H1 (cell line): ENCODE data around the gene OBSCN. TPM values are rescaled to one million over a fixed set of nuclear protein-coding genes. Genes with fewer than 3 reads are reported as not detected.

ENCODE experiments used
- CTCF ChIA-PET: fragments of 300-600 bp; sonication (Branson Sonifier 250); formaldehyde crosslinking; loops from one replicate; lab custom pipeline; 2021; ENCODE audit not compliant: partially characterized antibody; lab: Charles Lee
- POLR2A ChIA-PET: fragments of 300-600 bp; sonication (Branson Sonifier 250); formaldehyde crosslinking; loops from one replicate; lab custom pipeline; 2021; ENCODE audit warnings: inconsistent platforms; ENCODE audit not compliant: partially characterized antibody; lab: Charles Lee
- DNase-seq, 2 experiments: peaks; one replicate each; pipeline versions ENCODE4 v3.0.0 to v3.0.0-alpha.2; 2010 to 2022; ENCODE audit warnings: low spot score in 2 of 2, low read depth in 1 of 2, mixed read lengths in 1 of 2
- FAIRE-seq: peaks from 2 replicates; lab custom pipeline; 2011; peaks lifted over from hg19 to GRCh38; lab: Jason Lieb, UNC
- H2AFZ ChIP-seq: 2 replicates; pipeline ENCODE4 v1.8.1; 2012; ENCODE audit warnings: low read length, inconsistent platforms
- H2AK5ac ChIP-seq: 2 replicates; pipeline ENCODE4 v1.6.1; 2013; ENCODE audit warnings: low read depth, low read length
- H2BK120ac ChIP-seq: replicated peaks from 2 replicates; pipeline ENCODE3; 2013; ENCODE audit warnings: low read depth, low read length, inconsistent platforms
- H2BK12ac ChIP-seq: 2 replicates; pipeline ENCODE4 v1.6.1; 2013; ENCODE audit warnings: low read depth, low read length
- H2BK15ac ChIP-seq: 2 replicates; pipeline ENCODE4 v1.6.1; 2013; ENCODE audit warnings: low read length
- H2BK20ac ChIP-seq: 2 replicates; pipeline ENCODE4 v1.6.1; 2013; ENCODE audit warnings: low read length
- H2BK5ac ChIP-seq: 2 replicates; pipeline ENCODE4 v1.6.1; 2013; ENCODE audit warnings: low read depth, low read length
- H3K14ac ChIP-seq: 2 replicates; pipeline ENCODE4 v1.6.1; 2013; ENCODE audit warnings: inconsistent platforms; ENCODE audit not compliant: insufficient read length
- H3K18ac ChIP-seq: 2 replicates; pipeline ENCODE4 v1.6.1; 2013; ENCODE audit warnings: low read length; ENCODE audit errors: extremely low read depth
- H3K23ac ChIP-seq: 2 replicates; pipeline ENCODE4 v1.6.1; 2013; ENCODE audit warnings: inconsistent platforms; ENCODE audit not compliant: insufficient read length
- H3K23me2 ChIP-seq: 2 replicates; pipeline ENCODE4 v1.6.1; 2013; ENCODE audit warnings: low read depth, low read length
- H3K27ac ChIP-seq: 2 replicates; pipeline ENCODE4 v1.6.1; 2011; ENCODE audit warnings: low read depth, low read length, inconsistent platforms
- H3K27me3 ChIP-seq, 4 experiments: replicated peaks in 1 of 4; 1 replicate in 1 of 4; 2 replicates in 3 of 4; pipeline versions ENCODE4 v1.6.1 to v1.8.1; 2011 to 2013; ENCODE audit warnings: low read length in 3 of 4, mild to moderate bottlenecking in 3 of 4, inconsistent platforms in 2 of 4, mixed read lengths in 2 of 4, moderate library complexity in 1 of 4; ENCODE audit not compliant: control insufficient read depth in 3 of 4, insufficient read depth in 3 of 4; ENCODE audit errors: extremely low read depth in 1 of 4
- H3K36me3 ChIP-seq, 4 experiments: 2 replicates each; pipeline versions ENCODE4 v1.6.1 to v1.8.1; 2011 to 2013; ENCODE audit warnings: mild to moderate bottlenecking in 4 of 4, low read length in 3 of 4, moderate library complexity in 2 of 4, control low read depth in 1 of 4, inconsistent platforms in 1 of 4; ENCODE audit not compliant: insufficient read depth in 4 of 4, control insufficient read depth in 2 of 4
- H3K4ac ChIP-seq: replicated peaks from 2 replicates; pipeline ENCODE3; 2013; ENCODE audit warnings: low read length, low read depth, mixed read lengths, inconsistent platforms; ENCODE audit not compliant: insufficient read length
- H3K4me1 ChIP-seq, 4 experiments: replicated peaks in 1 of 4; 1 replicate in 1 of 4; 2 replicates in 3 of 4; pipeline versions ENCODE4 v1.6.1 to v1.8.1; 2011 to 2013; ENCODE audit warnings: low read length in 3 of 4, inconsistent platforms in 2 of 4, mixed read lengths in 1 of 4; ENCODE audit not compliant: insufficient read depth in 4 of 4, control insufficient read depth in 3 of 4
- H3K4me2 ChIP-seq, 2 experiments: 2 replicates each; pipeline versions ENCODE4 v1.6.1 to v1.8.1; 2011 to 2013; ENCODE audit warnings: low read depth in 2 of 2, low read length in 2 of 2, control low read depth in 1 of 2, inconsistent platforms in 1 of 2, mild to moderate bottlenecking in 1 of 2; ENCODE audit not compliant: insufficient read depth in 1 of 2
- H3K4me3 ChIP-seq, 4 experiments: fragments of 200-600, 300-600 bp in 1 of 4; sonication (generic), shearing (Covaris generic), sonication (Bioruptor Twin) in 1 of 4; 2 replicates each; pipeline versions ENCODE4 v1.5.1 to v1.8.1; 2011 to 2016; ENCODE audit warnings: low read length in 4 of 4, low read depth in 3 of 4, control low read depth in 2 of 4, inconsistent platforms in 2 of 4, mild to moderate bottlenecking in 2 of 4, mixed read lengths in 1 of 4, moderate library complexity in 1 of 4; ENCODE audit not compliant: insufficient read depth in 2 of 4; ENCODE audit errors: extremely low read depth in 1 of 4
- H3K56ac ChIP-seq: replicated peaks from 2 replicates; pipeline ENCODE3; 2013; ENCODE audit warnings: low read depth, mild to moderate bottlenecking, mixed read lengths, low read length, inconsistent platforms; ENCODE audit not compliant: insufficient read length
- H3K79me1 ChIP-seq: 2 replicates; pipeline ENCODE4 v1.6.1; 2013; ENCODE audit warnings: low read depth, low read length, control low read depth
- H3K79me2 ChIP-seq, 2 experiments: 2 replicates each; pipeline versions ENCODE4 v1.6.1 to v1.8.1; 2012 to 2013; ENCODE audit warnings: low read length in 2 of 2, mild to moderate bottlenecking in 2 of 2, inconsistent platforms in 1 of 2; ENCODE audit not compliant: insufficient read depth in 2 of 2, control insufficient read depth in 1 of 2
- H3K9ac ChIP-seq, 4 experiments: replicated peaks in 1 of 4; 1 replicate in 1 of 4; 2 replicates in 3 of 4; pipeline versions ENCODE4 v1.6.1 to v1.8.1; 2011 to 2013; ENCODE audit warnings: low read depth in 3 of 4, low read length in 3 of 4, control low read depth in 2 of 4, mild to moderate bottlenecking in 2 of 4, moderate library complexity in 2 of 4, inconsistent platforms in 1 of 4; ENCODE audit errors: extremely low read depth in 1 of 4
- H3K9me3 ChIP-seq, 2 experiments: 2 replicates each; pipeline versions ENCODE4 v1.6.1 to v1.8.1; 2012 to 2013; ENCODE audit warnings: mild to moderate bottlenecking in 2 of 2, moderate library complexity in 2 of 2, control low read depth in 1 of 2, inconsistent platforms in 1 of 2, low read depth in 1 of 2, low read length in 1 of 2, mixed read lengths in 1 of 2; ENCODE audit not compliant: insufficient read depth in 2 of 2
- H4K20me1 ChIP-seq, 2 experiments: replicated peaks in 1 of 2; 2 replicates each; pipeline versions ENCODE3 to v1.8.1; 2011 to 2013; ENCODE audit warnings: inconsistent platforms in 2 of 2, low read length in 2 of 2, mild to moderate bottlenecking in 1 of 2; ENCODE audit not compliant: insufficient read depth in 2 of 2, control insufficient read depth in 1 of 2
- H4K5ac ChIP-seq: 2 replicates; pipeline ENCODE4 v1.6.1; 2013; ENCODE audit warnings: low read length, low read depth, mixed read lengths, inconsistent platforms; ENCODE audit not compliant: insufficient read length
- H4K8ac ChIP-seq: 2 replicates; pipeline ENCODE4 v1.8.0; 2013; ENCODE audit warnings: mild to moderate bottlenecking, moderate library complexity, low read length, inconsistent platforms; ENCODE audit not compliant: insufficient read depth; ENCODE audit errors: extremely low read depth
- H4K91ac ChIP-seq: replicated peaks from 2 replicates; pipeline ENCODE3; 2013; ENCODE audit warnings: low read length, mixed read lengths, inconsistent platforms; ENCODE audit not compliant: insufficient read length
- ATF2 ChIP-seq: IDR thresholded peaks from 2 replicates; pipeline ENCODE4 v1.6.1; 2012; ENCODE audit warnings: low read length, inconsistent platforms
- BACH1 ChIP-seq: IDR thresholded peaks from 2 replicates; pipeline ENCODE4 v1.6.1; 2012; ENCODE audit warnings: low read length, improper control_type of control experiment
- CBX5 ChIP-seq: fragments of 300-800, 300-1000 bp; sonication (generic); IDR thresholded peaks from 2 replicates; pipeline ENCODE4 v1.7.1; 2016; ENCODE audit warnings: antibody characterized with exemption, low read length, low read depth
- FOSL1 ChIP-seq: IDR thresholded peaks from 2 replicates; pipeline ENCODE4 v1.6.1; 2011; ENCODE audit warnings: mild to moderate bottlenecking, low read depth, low read length, moderate library complexity; ENCODE audit not compliant: insufficient read depth
- KDM4A ChIP-seq: IDR thresholded peaks from one replicate; pipeline ENCODE4 v1.7.1; 2012; ENCODE audit warnings: low read depth, mild to moderate bottlenecking, moderate library complexity, low read length, inconsistent platforms; ENCODE audit not compliant: severe bottlenecking
- MAFK ChIP-seq: IDR thresholded peaks from 2 replicates; pipeline ENCODE4 v1.6.1; 2012; ENCODE audit warnings: low read depth, mild to moderate bottlenecking, improper control_type of control experiment, low read length
- POLR2A ChIP-seq, 2 experiments: IDR thresholded peaks; 1 replicate in 1 of 2; 2 replicates in 1 of 2; pipeline ENCODE4 v1.6.1; 2011; ENCODE audit warnings: low read depth in 2 of 2, low read length in 2 of 2, mild to moderate bottlenecking in 2 of 2; ENCODE audit errors: control extremely low read depth in 1 of 2
- TAF7 ChIP-seq: optimal IDR thresholded peaks from 2 replicates; pipeline ENCODE3; 2011; ENCODE audit warnings: low read depth, mild to moderate bottlenecking, inconsistent platforms, low read length, moderate library complexity, borderline replicate concordance
- ZNF274 ChIP-seq: IDR thresholded peaks from 2 replicates; pipeline ENCODE4 v1.7.0; 2012; ENCODE audit warnings: low read length, borderline replicate concordance; ENCODE audit errors: extremely low read depth
- WGBS, 2 experiments: shearing (Covaris generic) in 1 of 2; methylation state at CpG; one replicate each; pipeline versions ENCODE4 v1.1.6 to v1.1.7; 2013 to 2015; ENCODE audit warnings: low lambda C conversion rate in 2 of 2, mixed read lengths in 2 of 2, inconsistent platforms in 1 of 2, low coverage in 1 of 2, missing lambda C conversion rate in 1 of 2; ENCODE audit not compliant: insufficient replicate concordance in 2 of 2, insufficient coverage in 1 of 2, insufficient read length in 1 of 2; ENCODE audit errors: extremely low coverage in 1 of 2, missing lambda C conversion rate in 1 of 2; 5-methylcytosine and 5-hydroxymethylcytosine counted together
- polyA plus RNA-seq, 7 experiments: library from polyadenylated mRNA; depleted of rRNA in 3 of 7; stranded (reverse) in 5 of 7; unstranded in 2 of 7; fragments of >200 nt in 5 of 7; fragments of 200-250 nt in 2 of 7; gene quantifications; 1 replicate in 5 of 7; 2 replicates in 1 of 7; 4 replicates in 1 of 7; pipeline versions ENCODE4 v1.2.1 to v1.2.3, GENCODE V29; 2011 to 2013; ENCODE audit warnings: missing spikeins in 2 of 7, mixed read lengths in 2 of 7
- total RNA-seq: library from RNA; stranded (reverse); fragmentation: NEBNext Ultra II Directional; extraction: Animal tissue kit (Norgen Biotek cat#: 25700); gene quantifications from 2 replicates; pipeline ENCODE4 v1.2.1, GENCODE V29; 2021

The OBSCN gene
- total and polyA plus RNA-seq, 2 of the 8 experiments (the other 6 are each of a cell fraction or from before 2014, with no cell fraction given) = 7.5 to 28.4 TPM

- Histone ChIP-seq H2BK12ac (no peak overlapping the region), H3K4ac (no peak overlapping the region), H3K36me3 (no peaks in the 10 kb centered on the region), H2AFZ (no peak overlapping the region), H3K79me2 (no peaks in the 10 kb centered on the region), H2BK5ac (no peak overlapping the region), H3K18ac (peak overlapping the region; percentile 2; the same call in 1 of the 2 replicates), H3K23ac (no peak overlapping the region), H3K56ac (no peak overlapping the region), H3K79me1 (no peaks in the 10 kb centered on the region), H4K91ac (no peak overlapping the region), H3K4me1 (peaks cover 0 to 3% (median 0%) of the 10 kb centered on the region in 4 experiments; a peak in 2 of 7 replicates), H2BK20ac (no peak overlapping the region), H2AK5ac (no peak overlapping the region), H2BK15ac (no peak overlapping the region), H4K20me1 (peaks cover 0 to 2% of the 10 kb centered on the region in 2 experiments), H4K5ac (no peak overlapping the region), H3K27ac (no peak overlapping the region), H4K8ac (no peak overlapping the region; the same call in 1 of the 2 replicates), H3K9ac (no peak overlapping the region), H3K4me3 (no peak overlapping the region), H3K23me2 (no peaks in the 10 kb centered on the region; the same call in 1 of the 2 replicates), H3K14ac (no peak overlapping the region), H3K4me2 (no peak overlapping the region), H3K9me3 (peaks cover 0 to 7% of the 10 kb centered on the region in 2 experiments; a peak in 1 of 4 replicates), H2BK120ac (no peak overlapping the region), H3K27me3 (peaks cover 0 to 17% (median 4%) of the 10 kb centered on the region in 4 experiments; a peak in 2 of 7 replicates)
- DNase-seq (no peak), FAIRE-seq (no peak)
- POLR2A ChIA-PET = interaction anchor here (1.6 kb wide), 1 partner anchor 32 kb away, joined by 4 read pairs; no protein-coding TSS in a partner anchor
- WGBS, 2 experiments = 72% methylated on average over 15 of the region's 15 CpGs; no CpG with 5 or more reads in 1 of the 2 experiments
- CTCF ChIA-PET = interaction anchor here (0.5 to 1.6 kb wide), 6 partner anchors 12 to 202 kb away, joined by 3 to 5 read pairs (median 4); no protein-coding TSS in a partner anchor
- TF ChIP-seq TAF7 (no peak), ATF2 (no peak), POLR2A (IDR thresholded peaks at IDR 0.05; ENCODE audit: control extremely low read depth in 1 of 2, low read depth in 2 of 2, low read length in 2 of 2) (no peak), BACH1 (no peak), FOSL1 (no peak), CBX5 (no peak), ZNF274 (no peak), KDM4A (no peak), MAFK (no peak)
These were observed 2.1 kb upstream of the OBSCN start for GRCh38 chr1:228205526-228206436.
